Gastroesophageal sphincter (tissue), 4 donors: ENCODE data around the gene FGF18. TPM values are rescaled to one million over a fixed set of nuclear protein-coding genes. Genes with fewer than 3 reads are reported as not detected.

ENCODE experiments used
- ATAC-seq: fragments of 150-250 bp; one replicate; pipeline ENCODE4 v1.9.1; 2016; ENCODE audit warnings: mild to moderate bottlenecking, moderate library complexity
- H3K27ac ChIP-seq, 4 donors: fragments of 200-600 bp; sonication (generic) in 3 of 4; 1 replicate in 3 of 4; 2 replicates in 1 of 4; pipeline ENCODE4 v1.5.1; 2016 to 2019
- H3K27me3 ChIP-seq: fragments of 200-600 bp; sonication (generic); one replicate; pipeline ENCODE4 v1.5.1; 2019
- H3K36me3 ChIP-seq, 2 donors: fragments of 200-600 bp; sonication (generic); one replicate each; pipeline ENCODE4 v1.5.1; 2019; ENCODE audit warnings: control low read depth in 1 of 2
- H3K4me1 ChIP-seq, 3 donors: fragments of 200-600 bp; sonication (generic); 1 replicate in 2 of 3; 2 replicates in 1 of 3; pipeline ENCODE4 v1.5.1; 2016 to 2019; ENCODE audit warnings: control low read depth in 2 of 3
- H3K4me3 ChIP-seq, 2 donors: fragments of 200-600 bp; sonication (generic); one replicate each; pipeline ENCODE4 v1.5.1; 2019; ENCODE audit warnings: mild to moderate bottlenecking in 1 of 2, moderate library complexity in 1 of 2
- H3K9me3 ChIP-seq, 3 donors: fragments of 200-600 bp; sonication (generic); one replicate each; pipeline ENCODE4 v1.5.1; 2017 to 2019; ENCODE audit warnings: control low read depth in 2 of 3
- EP300 ChIP-seq: sonication (generic); formaldehyde crosslinking; IDR thresholded peaks from one replicate; pipeline ENCODE4 v1.6.1; 2017; ENCODE audit warnings: antibody characterized with exemption, mild to moderate bottlenecking
- POLR2A ChIP-seq, 2 donors: fragments of 450-650 bp; IDR thresholded peaks; one replicate each; pipeline ENCODE4 v1.6.1; 2017; ENCODE audit warnings: antibody characterized with exemption in 2 of 2, mild to moderate bottlenecking in 2 of 2, moderate library complexity in 1 of 2
- POLR2AphosphoS5 ChIP-seq: sonication (generic); formaldehyde crosslinking; IDR thresholded peaks from one replicate; pipeline ENCODE4 v1.6.1; 2017; ENCODE audit warnings: antibody characterized with exemption
- WGBS, 2 donors: methylation state at CpG; one replicate each; pipeline ENCODE4 v1.1.5; 2018; ENCODE audit warnings: low coverage in 1 of 2; 5-methylcytosine and 5-hydroxymethylcytosine counted together
- total RNA-seq, 4 donors: library from RNA; depleted of rRNA; stranded (reverse); fragments of >200 nt; gene quantifications; one replicate each; pipeline ENCODE4 v1.1.0, GENCODE V29; 2016
- TF ChIP-seq, protein P1 (sequence below), 4 experiments: fragments of 200-600 bp in 2 of 4; fragments of 450-650 bp in 2 of 4; sonication (generic) in 1 of 4; IDR thresholded peaks; one replicate each; pipeline ENCODE4 v1.5.1; 2017 to 2019; ENCODE audit warnings: antibody characterized with exemption in 4 of 4, mild to moderate bottlenecking in 2 of 4, moderate library complexity in 2 of 4

The FGF18 gene
- total RNA-seq, 4 donors from 2014 or later: 1.8 to 2.1 TPM; not detected in 2

GRCh38 chr5:171457208-171457981, 37.9 kb downstream of the FGF18 start:
- no peak for ATAC-seq
- Histone ChIP-seq H3K9me3 (no peaks in the 10 kb centered on the region), H3K4me3 (no peak overlapping the region), H3K36me3 (no peaks in the 10 kb centered on the region), H3K4me1 (no peaks in the 10 kb centered on the region), H3K27me3 (peaks cover 30% of the 10 kb centered on the region), H3K27ac (no peak overlapping the region)
- TF ChIP-seq, protein P1, sequence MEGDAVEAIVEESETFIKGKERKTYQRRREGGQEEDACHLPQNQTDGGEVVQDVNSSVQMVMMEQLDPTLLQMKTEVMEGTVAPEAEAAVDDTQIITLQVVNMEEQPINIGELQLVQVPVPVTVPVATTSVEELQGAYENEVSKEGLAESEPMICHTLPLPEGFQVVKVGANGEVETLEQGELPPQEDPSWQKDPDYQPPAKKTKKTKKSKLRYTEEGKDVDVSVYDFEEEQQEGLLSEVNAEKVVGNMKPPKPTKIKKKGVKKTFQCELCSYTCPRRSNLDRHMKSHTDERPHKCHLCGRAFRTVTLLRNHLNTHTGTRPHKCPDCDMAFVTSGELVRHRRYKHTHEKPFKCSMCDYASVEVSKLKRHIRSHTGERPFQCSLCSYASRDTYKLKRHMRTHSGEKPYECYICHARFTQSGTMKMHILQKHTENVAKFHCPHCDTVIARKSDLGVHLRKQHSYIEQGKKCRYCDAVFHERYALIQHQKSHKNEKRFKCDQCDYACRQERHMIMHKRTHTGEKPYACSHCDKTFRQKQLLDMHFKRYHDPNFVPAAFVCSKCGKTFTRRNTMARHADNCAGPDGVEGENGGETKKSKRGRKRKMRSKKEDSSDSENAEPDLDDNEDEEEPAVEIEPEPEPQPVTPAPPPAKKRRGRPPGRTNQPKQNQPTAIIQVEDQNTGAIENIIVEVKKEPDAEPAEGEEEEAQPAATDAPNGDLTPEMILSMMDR (IDR thresholded peaks at IDR 0.05): no peak
- TF ChIP-seq POLR2AphosphoS5: no peak
- no peak for TF ChIP-seq EP300
- TF ChIP-seq POLR2A (IDR thresholded peaks at IDR 0.05): no peak
- 92 to 95% methylated on average over 23 to 24 of the region's 25 CpGs for WGBS, 2 donors

GRCh38 chr5:171459839-171460238, 40.4 kb downstream of the FGF18 start:
- TF ChIP-seq, protein P1 (IDR thresholded peaks at IDR 0.05): no peak
- no peak for TF ChIP-seq EP300
- TF ChIP-seq POLR2A (IDR thresholded peaks at IDR 0.05): no peak
- TF ChIP-seq POLR2AphosphoS5: no peak
- Histone ChIP-seq H3K9me3 (no peaks in the 10 kb centered on the region), H3K4me3 (no peak overlapping the region), H3K4me1 (no peaks in the 10 kb centered on the region), H3K27ac (no peak overlapping the region), H3K27me3 (peaks cover 28% of the 10 kb centered on the region), H3K36me3 (no peaks in the 10 kb centered on the region)
- ATAC-seq: no peak
- 88 to 100% methylated on average over 1 of the region's 6 CpGs for WGBS, 2 donors

DNA sequence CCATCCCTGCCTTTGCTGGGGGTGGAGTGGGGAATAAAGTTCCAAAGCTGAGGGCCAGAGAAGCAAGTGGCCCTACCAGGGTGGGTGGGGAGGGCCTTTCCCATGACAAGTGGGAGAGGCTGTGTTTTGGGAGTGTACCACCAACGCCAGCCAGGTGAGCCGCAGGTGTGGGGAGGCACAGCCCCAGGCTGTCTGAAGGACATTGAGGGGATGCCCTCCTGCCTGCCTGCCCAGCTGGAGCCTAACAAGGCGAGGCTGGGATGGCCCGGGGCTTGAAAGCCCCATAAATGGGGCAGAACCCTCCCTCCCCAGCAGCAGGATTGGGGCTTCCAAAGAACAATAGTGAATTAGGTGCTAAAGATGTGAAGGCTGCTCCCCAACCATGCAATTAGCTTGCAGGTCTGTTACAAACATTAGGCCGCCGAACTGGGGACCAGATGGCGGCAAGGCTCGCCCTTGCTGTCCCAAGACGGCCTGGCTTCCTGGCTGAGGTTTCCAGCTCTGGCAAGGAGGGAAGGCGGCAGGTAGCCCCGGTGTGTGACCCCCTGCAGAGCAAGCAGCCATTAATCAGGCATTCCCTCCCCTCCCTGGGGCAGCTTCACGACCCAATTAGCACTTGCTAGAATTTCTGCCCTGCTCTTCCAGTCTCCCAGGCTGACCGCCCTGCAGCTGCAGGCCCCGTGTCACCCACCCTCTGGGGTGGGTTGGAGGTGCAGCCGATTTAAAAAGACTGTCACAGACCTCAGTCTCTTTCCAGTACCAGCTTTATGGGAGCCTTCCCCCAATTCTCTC, 42.9 kb downstream of the FGF18 start:
- H3K9me3 ChIP-seq: no peaks in the 10 kb centered on the region
- ATAC-seq: no peak
- H3K4me1 ChIP-seq: no peaks in the 10 kb centered on the region
- H3K27ac ChIP-seq: no peak overlapping the region
- no peak for TF ChIP-seq POLR2AphosphoS5
- H3K4me3 ChIP-seq: no peak overlapping the region
- no peaks in the 10 kb centered on the region for H3K36me3 ChIP-seq
- peaks cover 28% of the 10 kb centered on the region for H3K27me3 ChIP-seq
- 97% methylated on average over 5 of the region's 15 CpGs; no CpG with 5 or more reads in 1 of the 2 donors for WGBS, 2 donors

DNA sequence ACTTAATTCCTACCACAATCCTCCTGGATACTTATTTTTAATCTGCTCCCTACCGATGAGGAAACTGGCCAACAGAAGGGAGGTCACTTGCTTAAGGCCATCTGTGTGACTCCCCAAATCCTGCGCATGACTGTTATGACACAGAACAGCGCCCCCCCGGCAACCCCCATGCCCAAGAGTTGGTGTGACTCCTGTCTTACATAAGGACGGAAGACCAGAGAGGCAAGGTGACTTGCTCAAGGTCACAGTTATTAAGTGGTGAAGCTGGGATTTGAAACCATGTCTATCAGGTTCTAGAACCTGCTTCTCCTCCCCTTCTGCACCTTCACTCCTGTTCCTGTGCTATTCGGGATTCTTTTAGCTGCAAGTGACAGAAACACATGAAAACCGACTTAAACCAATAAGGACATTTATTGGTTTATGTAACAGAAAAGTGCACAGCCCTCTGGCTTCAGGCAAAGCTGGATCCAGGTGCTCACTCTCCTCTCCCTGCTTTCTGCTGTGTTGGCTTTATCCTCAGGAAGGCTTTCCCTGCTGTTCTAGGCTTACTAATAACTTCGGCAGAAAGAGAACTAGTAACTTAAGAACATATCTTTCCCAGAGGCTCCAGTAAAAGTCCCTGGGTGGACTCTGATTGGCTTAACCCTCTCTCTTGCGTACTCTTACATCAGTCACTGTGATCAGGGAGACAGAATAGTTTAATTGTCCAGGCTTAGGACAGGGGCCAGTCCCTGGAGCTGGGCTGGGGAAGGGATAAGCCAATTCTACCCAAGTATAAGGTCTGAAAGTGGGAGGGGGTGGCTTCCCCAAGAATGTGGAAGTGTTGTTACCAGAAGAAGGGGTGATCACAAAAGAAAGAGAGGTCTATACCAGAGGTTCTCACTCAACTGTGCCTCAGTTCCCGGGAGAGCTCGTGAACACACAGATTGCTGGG, 43.7 kb downstream of the FGF18 start:
- H3K4me1 ChIP-seq: no peaks in the 10 kb centered on the region
- 88 to 98% methylated on average over 8 to 9 of the region's 11 CpGs for WGBS, 2 donors
- no peak overlapping the region for H3K4me3 ChIP-seq
- TF ChIP-seq POLR2A (IDR thresholded peaks at IDR 0.05): no peak
- peaks cover 28% of the 10 kb centered on the region for H3K27me3 ChIP-seq
- no peaks in the 10 kb centered on the region for H3K36me3 ChIP-seq
- no peak for ATAC-seq
- no peaks in the 10 kb centered on the region for H3K9me3 ChIP-seq
- H3K27ac ChIP-seq: no peak overlapping the region

DNA sequence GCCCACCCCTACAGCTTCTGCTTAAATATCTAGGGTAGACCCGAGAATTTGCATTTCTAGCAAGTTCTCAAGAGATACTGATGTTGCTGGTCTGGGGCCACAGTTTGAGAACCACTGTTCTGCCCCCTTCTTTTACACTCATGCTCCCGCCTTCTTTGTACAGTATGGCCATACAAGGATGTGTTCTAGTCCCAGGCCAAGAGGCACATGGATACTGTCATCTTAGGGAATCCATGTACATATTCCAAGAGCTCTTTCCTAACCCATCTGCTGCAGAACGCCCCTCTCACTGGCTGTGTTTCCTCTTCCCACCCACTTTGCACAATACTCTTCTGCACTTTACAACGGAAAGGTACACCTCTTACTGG, 44.4 kb downstream of the FGF18 start:
- Histone ChIP-seq H3K27me3 (peaks cover 24% of the 10 kb centered on the region), H3K4me3 (no peak overlapping the region), H3K27ac (no peak overlapping the region), H3K36me3 (no peaks in the 10 kb centered on the region), H3K9me3 (no peaks in the 10 kb centered on the region), H3K4me1 (no peaks in the 10 kb centered on the region)
- TF ChIP-seq POLR2A (IDR thresholded peaks at IDR 0.05) (no peak), EP300 (no peak), POLR2AphosphoS5 (no peak)
- TF ChIP-seq, protein P1 (IDR thresholded peaks at IDR 0.05): no peak
- 67 to 95% methylated on average over 3 to 4 of the region's 4 CpGs for WGBS, 2 donors
- no peak for ATAC-seq
